Head of caudate nucleus (tissue), 42 donors: ENCODE data around the gene BSPRY.
A peak's percentile ranks its signal among the peaks of the same experiment; 100 is the strongest.

ENCODE experiments used
- DNase-seq, 42 donors: peaks; one replicate each; pipeline versions ENCODE4 v3.0.0 to v3.0.0-alpha.2; 2020 to 2021; ENCODE audit warnings: mixed read lengths in 7 of 42
- intact Hi-C: fragments of 100-400 bp; cut with DNase I; formaldehyde crosslinking; loops from one replicate; pipeline ENCODE4 v1.15.0; 2022

Gene BSPRY

GRCh38 chr9:113409883-113410206, 60.5 kb downstream of the BSPRY start:
- intact Hi-C loops = loop anchor here (1.0 to 10.0 kb wide), 4 partner anchors 9 to 355 kb away; partner anchors contain the start of genes ALAD, FKBP15, SLC31A1 and SLC31A2
- no peak for DNase-seq

GRCh38 chr9:113410207-113410864, 61.0 kb downstream of the BSPRY start, which contains the start of the genes C9orf43 and POLE3:
Gene C9orf43 (plus strand): TSS chr9:113410747. CDS start chr9:113413494, 2,747 bp downstream.
Gene POLE3 (minus strand): TSS chr9:113410675. CDS start chr9:113410293, 382 bp downstream.
- intact Hi-C loops = loop anchor here (1.0 to 5.0 kb wide), 2 partner anchors 9 to 188 kb away; partner anchors contain the start of genes ALAD, FKBP15 and SLC31A1
- peak; percentile 89 to 97 (median 94) for DNase-seq

- DNase-seq = peak in 3 of 42 donors; percentile 6 to 24 (median 24)
Measured at GRCh38 chr9:113416149-113416721, 66.9 kb downstream of the BSPRY start.

GRCh38 chr9:113417370-113417769, 68.0 kb downstream of the BSPRY start:
- intact Hi-C loops = no loop called here

More at GRCh38 chr9:113416149-113416721, 66.9 kb downstream of the BSPRY start:
- intact Hi-C loops = no loop called here

More at GRCh38 chr9:113417370-113417769, 68.0 kb downstream of the BSPRY start:
- DNase-seq = no peak
